HG03039 (cell line): ENCODE results near the gene TXNRD2.
"Not testable (repeated sequence)": the region's sequence is repeated elsewhere in the genome, so short reads cannot be mapped to it uniquely, and the experiment has no call there.

Experiments
- ATAC-seq: cut with Tn5 transposase; IDR thresholded peaks from one replicate; pipeline ENCODE4 v1.9.1; 2021; ENCODE audit warnings: mild to moderate bottlenecking, moderate library complexity; ENCODE audit not compliant: unreplicated experiment

TXNRD2 gene

GRCh38 chr22:19909350-19910179 lies 32.1 kb downstream of the TXNRD2 start:
- no peak for ATAC-seq

GRCh38 chr22:19907902-19908301 lies 33.7 kb downstream of the TXNRD2 start:
- ATAC-seq: not testable (repeated sequence)

- not testable (repeated sequence) for ATAC-seq
Measured at GRCh38 chr22:19906864-19907263, 34.8 kb downstream of the TXNRD2 start.

GRCh38 chr22:19905347-19906276 lies 36.0 kb downstream of the TXNRD2 start:
- no peak for ATAC-seq

GRCh38 chr22:19904935-19905334 lies 36.7 kb downstream of the TXNRD2 start:
- no peak for ATAC-seq

DNA sequence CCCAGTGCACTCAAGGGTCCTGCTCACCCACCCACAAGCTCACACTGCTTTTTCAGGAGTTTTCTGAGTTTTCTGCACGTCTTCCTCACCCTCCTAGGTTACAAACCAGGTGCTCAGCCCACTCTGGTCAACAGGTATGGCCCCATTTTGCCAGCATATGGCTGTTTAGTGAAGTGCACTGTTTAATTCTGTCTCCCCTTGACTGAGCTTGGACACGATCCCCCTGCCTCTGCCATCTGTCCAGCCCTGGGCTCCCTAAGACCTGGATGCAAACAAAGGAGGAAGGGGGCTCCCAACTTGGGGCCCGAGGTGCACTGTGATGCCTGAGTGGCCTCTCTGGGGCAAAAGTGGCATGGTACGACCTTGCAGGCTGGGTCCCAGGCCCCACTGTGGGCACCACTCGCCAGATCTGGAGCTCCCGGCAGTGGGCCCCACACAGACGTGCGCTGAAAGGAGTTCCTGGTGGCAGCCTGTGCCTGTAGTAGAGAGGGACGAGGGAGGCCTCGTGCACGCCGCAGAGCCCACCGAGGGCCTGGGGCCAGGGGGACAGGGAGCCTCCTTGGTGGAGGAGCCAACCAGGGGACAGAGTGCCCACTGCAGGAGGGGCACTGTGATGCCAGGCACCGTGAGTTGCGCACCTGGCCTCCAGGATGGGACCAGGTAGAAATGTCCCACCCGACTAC lies 37.3 kb downstream of the TXNRD2 start:
- ATAC-seq: no peak

DNA sequence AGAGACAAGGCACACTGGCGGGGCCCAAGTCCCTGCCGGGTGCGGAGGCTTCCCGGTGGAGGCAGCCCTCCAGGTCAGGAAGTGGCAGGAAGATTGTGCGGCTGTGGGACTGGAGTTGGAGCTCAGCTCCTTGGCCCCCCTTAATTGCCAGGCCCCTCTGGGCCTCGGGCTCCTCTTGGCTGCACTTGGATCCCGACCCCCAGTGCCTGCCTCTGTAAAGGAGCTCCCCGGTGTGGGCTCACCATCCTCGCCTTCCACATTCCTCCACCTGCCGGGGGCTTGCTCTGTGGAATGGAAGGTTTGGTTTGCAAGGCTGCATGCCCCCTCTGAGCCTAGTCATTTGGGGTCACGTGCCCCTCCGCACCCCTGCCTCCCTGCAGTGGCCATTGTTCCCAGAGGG lies 38.1 kb downstream of the TXNRD2 start:
- no peak for ATAC-seq

DNA sequence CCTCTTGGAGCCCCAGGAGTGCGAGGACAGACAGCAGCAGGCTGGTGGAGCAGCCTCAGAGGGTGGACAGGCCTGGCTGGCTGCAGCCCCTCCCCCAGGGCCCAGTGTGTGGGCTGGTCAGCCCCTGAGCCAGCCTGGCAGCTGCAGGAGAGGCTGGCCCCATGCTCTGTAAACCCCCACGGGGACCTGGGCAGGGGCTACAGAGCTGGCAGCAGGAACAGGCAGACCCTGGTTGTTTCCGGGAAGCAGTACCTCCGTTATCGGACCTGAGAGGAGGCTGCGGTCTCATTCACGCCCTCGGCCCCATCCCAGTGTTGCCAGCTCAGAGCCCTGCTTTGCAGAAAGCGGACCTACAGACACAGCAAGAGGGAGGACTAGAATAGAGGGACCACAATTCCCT lies 38.6 kb downstream of the TXNRD2 start:
- ATAC-seq: no peak

- no peak for ATAC-seq
Measured at GRCh38 chr22:19902245-19902715, 39.3 kb downstream of the TXNRD2 start.

GRCh38 chr22:19901577-19902244 lies 39.9 kb downstream of the TXNRD2 start:
- ATAC-seq: no peak

DNA sequence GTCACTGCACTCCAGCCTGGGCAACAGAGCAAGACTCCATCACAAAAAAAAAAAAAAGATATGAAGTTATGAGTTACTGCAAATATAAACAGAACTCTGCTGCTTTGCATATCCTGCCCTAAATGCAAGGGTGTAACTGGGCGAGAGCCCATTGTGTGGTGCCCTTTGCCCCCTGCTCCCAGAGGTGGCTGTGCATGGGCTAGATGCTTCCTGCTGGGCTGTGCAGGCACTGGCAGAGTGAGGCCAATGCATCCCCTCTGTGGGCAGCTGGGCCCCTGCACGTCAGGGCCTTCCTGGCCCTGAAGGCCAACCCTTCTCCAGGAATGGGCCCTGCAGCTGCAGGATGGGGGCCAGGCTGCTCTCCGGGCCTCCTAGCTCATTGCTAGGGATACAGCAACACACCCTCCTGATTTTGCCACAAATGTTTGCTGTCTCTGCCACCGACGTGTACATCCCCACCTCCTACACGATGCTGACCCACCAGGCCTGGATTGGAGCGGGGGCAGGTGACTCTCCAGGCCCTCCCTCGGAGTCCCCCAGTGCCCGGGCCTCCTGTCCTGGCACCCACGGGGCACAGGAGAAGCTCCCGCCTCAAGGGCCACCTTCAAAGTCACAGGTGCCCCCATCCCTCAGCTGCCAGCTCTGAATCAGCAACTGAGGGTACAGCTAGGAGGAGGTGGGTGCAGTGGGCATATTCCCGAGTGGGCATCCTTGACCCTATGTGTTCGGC lies 40.7 kb downstream of the TXNRD2 start:
- no peak for ATAC-seq

- no peak for ATAC-seq
Measured at GRCh38 chr22:19898831-19899567, 42.6 kb downstream of the TXNRD2 start.

DNA sequence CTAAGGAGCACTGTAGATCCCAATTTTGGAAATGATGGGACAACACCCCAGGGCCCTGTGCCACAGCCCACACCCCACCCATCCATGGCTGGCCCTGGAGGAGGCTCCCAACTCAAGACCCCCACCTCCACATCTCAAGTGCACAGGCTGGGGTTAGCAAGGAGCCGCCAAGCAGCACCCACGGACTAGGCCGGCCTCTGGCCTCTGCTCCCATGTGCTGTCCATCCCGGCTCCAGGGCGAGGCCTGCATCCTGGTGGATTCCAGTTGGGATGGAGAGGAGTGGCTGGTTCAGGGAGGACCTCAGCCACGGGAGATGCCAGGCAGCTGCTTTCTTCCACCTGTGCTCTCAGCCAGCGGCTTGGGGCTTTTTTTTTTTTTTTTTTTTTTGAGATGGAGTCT lies 43.5 kb downstream of the TXNRD2 start:
- no peak for ATAC-seq

DNA sequence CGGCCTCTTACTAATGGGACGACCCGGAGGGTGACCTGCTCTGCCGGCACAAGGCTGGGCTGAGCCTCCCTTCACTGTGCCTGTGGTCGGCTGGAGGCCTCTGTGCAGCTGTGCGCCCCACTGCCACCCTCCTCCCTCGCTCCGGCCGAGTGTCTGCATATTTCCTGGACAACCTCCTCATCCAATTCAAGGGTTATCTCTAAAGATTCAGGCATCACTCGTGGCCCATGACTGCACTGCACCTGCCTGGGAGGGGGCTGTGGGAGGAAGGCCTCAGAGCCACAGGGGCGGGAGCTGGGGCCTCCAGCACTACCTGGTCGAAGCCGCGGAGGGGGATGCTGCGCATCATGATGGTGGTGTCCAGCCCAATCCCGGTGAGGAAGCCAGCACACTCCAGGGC lies 43.9 kb downstream of the TXNRD2 start:
- ATAC-seq: no peak

GRCh38 chr22:19896665-19897355 lies 44.8 kb downstream of the TXNRD2 start:
- ATAC-seq: no peak

DNA sequence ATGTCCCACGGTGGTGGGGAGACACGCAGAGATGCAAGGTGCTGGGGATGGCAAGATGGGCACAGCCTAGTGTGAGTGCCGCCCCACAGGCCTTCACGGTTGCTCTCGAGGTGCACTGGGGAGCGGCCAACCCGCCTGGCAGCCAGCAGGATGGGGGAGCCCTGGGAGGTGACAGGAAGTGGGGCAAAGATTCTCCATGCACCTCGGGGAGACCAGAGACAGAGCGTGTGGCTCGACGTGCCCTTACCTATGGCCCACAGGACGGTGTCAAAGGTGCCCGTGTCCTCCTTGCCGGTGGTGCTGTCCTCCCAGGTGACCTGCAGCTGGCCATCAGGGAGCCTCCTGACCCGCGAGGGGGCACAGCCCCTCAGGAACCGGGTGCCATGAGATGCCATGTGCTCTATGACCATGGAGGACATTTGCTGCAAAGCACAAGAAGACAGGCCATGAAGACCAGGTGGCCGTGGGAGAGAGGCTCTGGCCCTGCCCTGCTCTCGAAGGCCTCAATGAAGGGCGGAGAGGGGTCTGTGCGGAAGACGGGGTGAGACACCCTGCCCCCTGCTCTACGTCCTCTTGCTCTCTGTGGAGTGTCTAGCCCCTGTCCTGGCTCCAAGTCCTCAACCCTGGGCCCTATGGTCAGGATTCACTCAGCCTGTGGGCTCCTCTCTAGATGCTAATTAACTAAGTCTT lies 46.3 kb downstream of the TXNRD2 start:
- no peak for ATAC-seq

- no peak for ATAC-seq
Measured at GRCh38 chr22:19893363-19893762, 48.3 kb downstream of the TXNRD2 start.

- no peak for ATAC-seq
Measured at GRCh38 chr22:19892925-19893324, 48.7 kb downstream of the TXNRD2 start.
